LNCAP (cell line): ENCODE results near the gene DPP4.

ENCODE experiments used
- CTCF ChIP-seq: fragments of 450-650 bp; IDR thresholded peaks from 2 replicates; pipeline ENCODE4 v1.5.1; 2017; ENCODE audit warnings: mild to moderate bottlenecking

The DPP4 gene

GRCh38 chr2:162073888-162074631 is at the start of gene DPP4:
TSS of gene DPP4 (minus strand) at chr2:162074215. CDS start at chr2:162073981, 234 bp downstream.
- TF ChIP-seq CTCF: no peak

- no peak for TF ChIP-seq CTCF
Observed at GRCh38 chr2:162118166-162119031, 44.4 kb upstream of the DPP4 start.

- no peak for TF ChIP-seq CTCF
Observed at GRCh38 chr2:162116352-162116751, 42.3 kb upstream of the DPP4 start.

GRCh38 chr2:162115076-162115475 is 41.1 kb upstream of the DPP4 start:
- TF ChIP-seq CTCF: no peak

GRCh38 chr2:162114271-162114670 is 40.3 kb upstream of the DPP4 start:
- no peak for TF ChIP-seq CTCF

- TF ChIP-seq CTCF: no peak
Observed at GRCh38 chr2:162113776-162114168, 39.8 kb upstream of the DPP4 start.

- no peak for TF ChIP-seq CTCF
Observed at GRCh38 chr2:162113088-162113775, 39.2 kb upstream of the DPP4 start.
